Fibroblast of villous mesenchyme (primary cell): ENCODE measurements around the gene SLC7A6. TPM values are rescaled to one million over a fixed set of nuclear protein-coding genes. Genes with fewer than 3 reads are reported as not detected.

Experiments
- DNase-seq: peaks from one replicate; pipeline ENCODE4 v3.0.0-alpha.2; 2010; ENCODE audit warnings: low read depth
- H3K4me3 ChIP-seq: 2 replicates; pipeline ENCODE4 v1.5.1; 2011; ENCODE audit warnings: low read depth, mild to moderate bottlenecking, low read length
- CTCF ChIP-seq: IDR thresholded peaks from 2 replicates; pipeline ENCODE4 v1.5.1; 2012; ENCODE audit warnings: low read depth, mild to moderate bottlenecking, low read length; ENCODE audit not compliant: insufficient read depth
- total RNA-seq: library from RNA; depleted of rRNA; stranded (reverse); fragments of >200 nt; gene quantifications from 2 replicates; pipeline ENCODE4 v1.2.3, GENCODE V29; 2012

Gene SLC7A6
- total RNA-seq, 1 donor = 49.7 TPM

- no peak for TF ChIP-seq CTCF
- peak overlapping the region; percentile 65 for H3K4me3 ChIP-seq
- DNase-seq = no peak
Observed at GRCh38 chr16:68238029-68238345, 26.3 kb upstream of the SLC7A6 start.

- no peak for TF ChIP-seq CTCF
- no peak for DNase-seq
Observed at GRCh38 chr16:68242085-68242484, 22.2 kb upstream of the SLC7A6 start.

GRCh38 chr16:68242926-68243858 is 21.1 kb upstream of the SLC7A6 start:
- no peak overlapping the region for H3K4me3 ChIP-seq
- no peak for DNase-seq
- TF ChIP-seq CTCF = no peak

More at GRCh38 chr16:68242085-68242484, 22.2 kb upstream of the SLC7A6 start:
- H3K4me3 ChIP-seq = no peak overlapping the region

GRCh38 chr16:68244481-68244902 is 19.8 kb upstream of the SLC7A6 start:
- H3K4me3 ChIP-seq = peak overlapping the region; percentile 98
- TF ChIP-seq CTCF = no peak
- DNase-seq = no peak

- TF ChIP-seq CTCF = no peak
- peak; percentile 96 for DNase-seq
Observed at GRCh38 chr16:68244903-68245853, 19.1 kb upstream of the SLC7A6 start, which contains the start of gene PLA2G15. TSS of gene PLA2G15 (plus strand) at chr16:68245373. CDS start at chr16:68245427, 54 bp downstream.

GRCh38 chr16:68246121-68246520 is 18.2 kb upstream of the SLC7A6 start:
- H3K4me3 ChIP-seq = peak overlapping the region; percentile 98
- no peak for TF ChIP-seq CTCF
- no peak for DNase-seq

More at GRCh38 chr16:68244903-68245853, 19.1 kb upstream of the SLC7A6 start, which contains the start of gene PLA2G15:
- H3K4me3 ChIP-seq = peak within 1 kb of the TSS; percentile 98
